ENCODE results near the gene CD14.
A peak's percentile ranks its signal among the peaks of the same experiment; 100 is the strongest.

Gene CD14

DNA sequence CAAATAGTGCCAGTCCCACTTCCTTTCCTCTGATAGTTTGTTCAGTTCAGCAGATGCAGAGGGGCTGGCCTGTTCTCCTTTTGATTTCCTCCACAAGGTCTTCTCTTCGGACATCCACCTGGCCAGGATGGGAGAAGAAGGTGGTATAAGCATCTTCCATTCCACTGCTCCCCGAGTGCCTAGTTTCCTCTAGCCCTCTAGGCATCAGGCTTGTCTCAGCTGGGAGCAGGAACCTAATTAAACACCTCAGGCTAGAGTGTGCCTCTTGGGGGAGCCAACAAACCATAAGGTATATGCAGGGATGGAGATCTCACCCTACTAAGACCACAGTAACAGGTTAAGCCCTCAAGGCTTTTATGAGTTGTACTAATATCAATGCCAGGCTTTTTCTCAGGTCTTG lies 41.2 kb upstream of the CD14 start:
- Histone ChIP-seq H2BK15ac (ENCODE audit: low read depth, poor library complexity, severe bottlenecking) (no peak overlapping the region), H3K27me3 (ENCODE audit: control insufficient read depth in 1 of 2, insufficient read depth in 1 of 2, low read length in 2 of 2) (no peaks in the 10 kb centered on the region), H2AK5ac (ENCODE audit: low read length, severe bottlenecking) (no peak overlapping the region), H3K4ac (ENCODE audit: low read depth in 1 of 2, low read length in 2 of 2) (no peak overlapping the region), H2BK5ac (ENCODE audit: low read depth, low read length, poor library complexity, severe bottlenecking) (no peak overlapping the region), H2BK120ac (ENCODE audit: low read depth, low read length) (no peak overlapping the region), H4K91ac (ENCODE audit: low read length) (no peak overlapping the region), H3K18ac (ENCODE audit: low read depth in 1 of 2, low read length in 2 of 2) (no peak overlapping the region), H3K9me3 (ENCODE audit: control insufficient read depth, low read length) (no peaks in the 10 kb centered on the region), H3K14ac (ENCODE audit: low read length in 2 of 2) (no peak overlapping the region), H3K4me3 (ENCODE audit: insufficient read depth in 1 of 2, low read depth in 1 of 2, low read length in 2 of 2) (no peak overlapping the region), H4K8ac (ENCODE audit: low read length) (no peak overlapping the region), H3K23ac (ENCODE audit: low read length in 2 of 2) (no peak overlapping the region), H3K79me1 (replicated peaks; ENCODE audit: low read length, poor library complexity, severe bottlenecking) (peaks cover 19% of the 10 kb centered on the region), H3K4me2 (ENCODE audit: low read length, poor library complexity, severe bottlenecking) (no peak overlapping the region), H3K27ac (ENCODE audit: low read length, poor library complexity, severe bottlenecking) (no peak overlapping the region), H3K9ac (ENCODE audit: low read length) (no peak overlapping the region), H3K4me1 (ENCODE audit: control insufficient read depth, insufficient read depth, low read depth, low read length) (no peaks in the 10 kb centered on the region), H2BK12ac (ENCODE audit: low read length in 2 of 2) (no peak overlapping the region), H2AFZ (ENCODE audit: low read depth, low read length) (no peak overlapping the region), H3K36me3 (ENCODE audit: control insufficient read depth in 1 of 2, insufficient read depth in 2 of 2, low read depth in 1 of 2, low read length in 2 of 2) (peaks cover 77 to 85% of the 10 kb centered on the region in 2 experiments)
- DNase-seq, result no peak
- WGBS, result 100% methylated on average over 2 of the region's 2 CpGs

DNA sequence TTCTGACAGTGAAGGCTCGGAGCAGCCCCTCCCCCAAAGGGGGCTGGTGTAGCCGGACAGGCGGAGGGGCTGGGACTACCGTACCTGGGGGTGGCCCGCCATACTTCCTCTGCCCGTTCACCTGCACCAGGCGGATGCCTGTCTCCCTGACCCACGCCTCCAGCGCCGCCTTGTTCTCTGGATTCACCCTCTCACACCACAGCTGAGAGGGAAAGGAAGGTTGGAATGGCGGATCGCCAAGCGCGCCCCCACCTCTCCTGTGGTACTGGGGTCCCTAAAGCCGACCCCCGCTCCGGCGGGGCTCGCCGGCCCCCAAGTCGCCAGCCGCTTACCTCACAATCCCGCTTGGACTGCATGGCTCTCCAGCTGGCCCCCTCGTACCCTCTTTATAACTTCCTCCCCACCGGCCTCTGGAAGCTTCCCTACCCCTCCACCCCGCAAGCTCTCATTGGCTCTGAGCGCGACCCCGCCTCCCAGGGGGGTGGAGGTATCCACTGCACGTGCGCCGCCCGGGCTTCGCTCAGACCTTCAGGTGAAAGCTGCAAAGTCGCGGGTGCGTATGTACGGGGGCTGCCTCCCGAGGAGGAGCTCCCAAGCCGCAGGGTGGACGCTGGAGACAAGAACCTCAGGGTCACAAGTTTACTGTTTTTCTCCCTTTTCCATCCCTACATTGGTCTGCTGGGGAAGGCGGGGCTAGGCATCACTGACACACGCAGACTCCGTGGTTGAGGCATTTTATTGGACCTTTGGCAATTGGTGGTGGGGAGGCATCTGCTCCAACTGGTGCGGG lies 40.4 kb upstream of the CD14 start, which contains the start of gene DND1:
TSS of gene DND1 (minus strand) at position 390 of the 790 bp plus-strand sequence. CDS start at position 356, 34 bp downstream.
- no peak within 1 kb of the TSS for H3K4ac ChIP-seq (ENCODE audit: low read depth in 1 of 2, low read length in 2 of 2)
- peaks cover 24% of the 10 kb centered on the region for H3K79me1 ChIP-seq (replicated peaks; ENCODE audit: low read length, poor library complexity, severe bottlenecking)
- no peak within 1 kb of the TSS for H3K9ac ChIP-seq (ENCODE audit: low read length)
- no peak within 1 kb of the TSS for H4K8ac ChIP-seq (ENCODE audit: low read length)
- no peak within 1 kb of the TSS for H3K4me2 ChIP-seq (ENCODE audit: low read length, poor library complexity, severe bottlenecking)
- no peak within 1 kb of the TSS for H2BK15ac ChIP-seq (ENCODE audit: low read depth, poor library complexity, severe bottlenecking)
- 95% methylated on average over 41 of the region's 45 CpGs for WGBS
- H3K9me3 ChIP-seq (ENCODE audit: control insufficient read depth, low read length), result no peaks in the 10 kb centered on the region
- H2BK5ac ChIP-seq (ENCODE audit: low read depth, low read length, poor library complexity, severe bottlenecking), result no peak within 1 kb of the TSS
- no peak within 1 kb of the TSS for H3K4me3 ChIP-seq (ENCODE audit: insufficient read depth in 1 of 2, low read depth in 1 of 2, low read length in 2 of 2)
- peaks cover 80 to 87% of the 10 kb centered on the region in 2 experiments for H3K36me3 ChIP-seq (ENCODE audit: control insufficient read depth in 1 of 2, insufficient read depth in 2 of 2, low read depth in 1 of 2, low read length in 2 of 2)
- H2AK5ac ChIP-seq (ENCODE audit: low read length, severe bottlenecking), result no peak within 1 kb of the TSS
- H3K23ac ChIP-seq (ENCODE audit: low read length in 2 of 2), result no peak within 1 kb of the TSS
- no peak for DNase-seq
- H2BK12ac ChIP-seq (ENCODE audit: low read length in 2 of 2), result peak within 1 kb of the TSS in 1 of 2 experiments; percentile 24
- H3K27me3 ChIP-seq (ENCODE audit: control insufficient read depth in 1 of 2, insufficient read depth in 1 of 2, low read length in 2 of 2), result no peaks in the 10 kb centered on the region
- no peak within 1 kb of the TSS for H2BK120ac ChIP-seq (ENCODE audit: low read depth, low read length)
- H3K14ac ChIP-seq (ENCODE audit: low read length in 2 of 2), result no peak within 1 kb of the TSS
- H2AFZ ChIP-seq (ENCODE audit: low read depth, low read length), result no peak within 1 kb of the TSS
- H3K27ac ChIP-seq (ENCODE audit: low read length, poor library complexity, severe bottlenecking), result no peak within 1 kb of the TSS
- no peak within 1 kb of the TSS for H3K18ac ChIP-seq (ENCODE audit: low read depth in 1 of 2, low read length in 2 of 2)
- H3K4me1 ChIP-seq (ENCODE audit: control insufficient read depth, insufficient read depth, low read depth, low read length), result no peaks in the 10 kb centered on the region
- peak within 1 kb of the TSS; percentile 56 for H4K91ac ChIP-seq (ENCODE audit: low read length)

DNA sequence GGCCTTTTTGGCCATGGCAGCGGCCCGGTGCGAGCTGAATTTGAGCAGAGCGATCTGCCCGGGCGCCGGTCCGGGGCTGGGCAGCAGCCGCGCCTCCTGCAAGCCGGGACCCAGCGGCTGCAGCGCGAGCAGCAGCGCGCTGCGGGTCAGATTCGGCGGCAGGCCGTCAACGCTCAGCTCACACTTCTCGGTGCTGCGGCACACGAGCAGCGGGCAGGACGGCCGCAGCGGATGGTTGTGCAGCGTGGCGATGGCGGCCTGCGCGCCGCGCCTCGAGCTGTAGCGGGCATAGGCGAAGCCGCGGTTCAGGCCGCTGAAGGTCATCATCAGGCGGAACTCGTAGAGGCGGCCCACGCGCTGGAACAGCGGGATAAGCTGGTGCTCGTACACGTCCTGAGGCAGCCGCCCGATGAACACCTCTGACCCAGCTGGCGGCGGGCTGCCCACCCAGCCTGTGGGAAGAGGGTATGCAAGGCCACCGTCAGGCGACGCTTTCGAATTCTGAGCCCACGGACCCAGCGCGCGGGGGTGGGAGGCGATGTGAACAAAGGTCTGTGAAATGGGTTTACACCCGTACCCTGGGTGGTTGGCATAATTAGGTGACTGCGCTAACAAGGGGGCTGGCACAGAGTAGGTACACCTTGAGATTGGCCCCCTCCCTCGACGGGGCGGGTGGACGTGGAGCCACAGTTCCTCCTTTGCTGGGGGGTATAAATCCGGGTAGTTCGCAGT lies 39.6 kb upstream of the CD14 start:
- Histone ChIP-seq H3K9ac (ENCODE audit: low read length) (peak overlapping the region; percentile 26), H2AK5ac (ENCODE audit: low read length, severe bottlenecking) (no peak overlapping the region), H3K4me2 (ENCODE audit: low read length, poor library complexity, severe bottlenecking) (no peak overlapping the region), H3K14ac (ENCODE audit: low read length in 2 of 2) (no peak overlapping the region), H3K27ac (ENCODE audit: low read length, poor library complexity, severe bottlenecking) (no peak overlapping the region), H2BK12ac (ENCODE audit: low read length in 2 of 2) (no peak overlapping the region), H3K9me3 (ENCODE audit: control insufficient read depth, low read length) (no peaks in the 10 kb centered on the region), H3K23ac (ENCODE audit: low read length in 2 of 2) (no peak overlapping the region), H2BK120ac (ENCODE audit: low read depth, low read length) (no peak overlapping the region), H4K8ac (ENCODE audit: low read length) (no peak overlapping the region), H2BK15ac (ENCODE audit: low read depth, poor library complexity, severe bottlenecking) (no peak overlapping the region), H2AFZ (ENCODE audit: low read depth, low read length) (no peak overlapping the region), H3K79me1 (replicated peaks; ENCODE audit: low read length, poor library complexity, severe bottlenecking) (peaks cover 26% of the 10 kb centered on the region), H2BK5ac (ENCODE audit: low read depth, low read length, poor library complexity, severe bottlenecking) (no peak overlapping the region), H4K91ac (ENCODE audit: low read length) (peak overlapping the region; percentile 56), H3K36me3 (ENCODE audit: control insufficient read depth in 1 of 2, insufficient read depth in 2 of 2, low read depth in 1 of 2, low read length in 2 of 2) (peaks cover 82 to 87% of the 10 kb centered on the region in 2 experiments), H3K27me3 (ENCODE audit: control insufficient read depth in 1 of 2, insufficient read depth in 1 of 2, low read length in 2 of 2) (no peaks in the 10 kb centered on the region), H3K4me3 (ENCODE audit: insufficient read depth in 1 of 2, low read depth in 1 of 2, low read length in 2 of 2) (no peak overlapping the region), H3K18ac (ENCODE audit: low read depth in 1 of 2, low read length in 2 of 2) (no peak overlapping the region), H3K4ac (ENCODE audit: low read depth in 1 of 2, low read length in 2 of 2) (no peak overlapping the region), H3K4me1 (ENCODE audit: control insufficient read depth, insufficient read depth, low read depth, low read length) (no peaks in the 10 kb centered on the region)
- 98% methylated on average over 70 of the region's 70 CpGs for WGBS
- DNase-seq, result peak; percentile 11

DNA sequence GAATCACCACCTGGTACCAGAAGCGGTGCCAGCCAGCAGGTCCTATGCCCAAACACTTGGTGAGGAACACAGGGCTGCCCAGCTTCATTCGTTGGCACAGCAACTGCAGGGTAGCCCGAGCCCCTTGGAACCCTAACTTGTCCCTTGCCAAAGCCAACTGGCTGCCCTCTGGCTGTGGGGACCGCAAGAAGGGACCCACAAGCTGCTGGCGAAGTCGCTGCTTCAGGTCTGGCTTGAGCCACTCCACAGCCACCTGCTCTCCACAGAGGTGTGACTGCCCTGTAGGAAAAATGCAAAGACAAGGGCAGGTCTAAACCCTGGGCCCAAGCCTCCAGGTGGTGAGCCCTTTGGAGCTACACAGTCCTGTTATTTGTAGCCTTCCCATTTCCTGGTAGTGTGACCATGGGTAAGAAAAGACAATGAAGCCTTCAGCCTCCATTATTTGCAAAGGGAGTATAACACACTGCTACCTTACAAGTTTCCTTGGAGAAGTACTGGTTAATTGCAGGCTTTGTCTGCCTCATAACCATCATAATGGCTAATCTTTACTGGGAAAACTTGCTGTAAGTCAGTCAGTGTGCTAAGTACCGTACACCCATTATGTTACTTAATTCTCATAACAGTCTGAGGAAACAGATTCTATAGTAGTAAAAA lies 38.6 kb upstream of the CD14 start:
- Histone ChIP-seq H2AK5ac (ENCODE audit: low read length, severe bottlenecking) (no peak overlapping the region), H2BK15ac (ENCODE audit: low read depth, poor library complexity, severe bottlenecking) (no peak overlapping the region), H3K14ac (ENCODE audit: low read length in 2 of 2) (no peak overlapping the region), H2AFZ (ENCODE audit: low read depth, low read length) (no peak overlapping the region), H2BK5ac (ENCODE audit: low read depth, low read length, poor library complexity, severe bottlenecking) (no peak overlapping the region), H3K4me3 (ENCODE audit: insufficient read depth in 1 of 2, low read depth in 1 of 2, low read length in 2 of 2) (no peak overlapping the region), H3K79me1 (replicated peaks; ENCODE audit: low read length, poor library complexity, severe bottlenecking) (peaks cover 26% of the 10 kb centered on the region), H3K23ac (ENCODE audit: low read length in 2 of 2) (no peak overlapping the region), H4K8ac (ENCODE audit: low read length) (no peak overlapping the region), H3K18ac (ENCODE audit: low read depth in 1 of 2, low read length in 2 of 2) (no peak overlapping the region), H3K27me3 (ENCODE audit: control insufficient read depth in 1 of 2, insufficient read depth in 1 of 2, low read length in 2 of 2) (no peaks in the 10 kb centered on the region), H3K4ac (ENCODE audit: low read depth in 1 of 2, low read length in 2 of 2) (no peak overlapping the region), H3K4me2 (ENCODE audit: low read length, poor library complexity, severe bottlenecking) (no peak overlapping the region), H2BK120ac (ENCODE audit: low read depth, low read length) (no peak overlapping the region), H4K91ac (ENCODE audit: low read length) (no peak overlapping the region), H3K36me3 (ENCODE audit: control insufficient read depth in 1 of 2, insufficient read depth in 2 of 2, low read depth in 1 of 2, low read length in 2 of 2) (peaks cover 72 to 87% of the 10 kb centered on the region in 2 experiments), H3K27ac (ENCODE audit: low read length, poor library complexity, severe bottlenecking) (no peak overlapping the region), H3K4me1 (ENCODE audit: control insufficient read depth, insufficient read depth, low read depth, low read length) (no peaks in the 10 kb centered on the region), H3K9me3 (ENCODE audit: control insufficient read depth, low read length) (no peaks in the 10 kb centered on the region), H2BK12ac (ENCODE audit: low read length in 2 of 2) (no peak overlapping the region), H3K9ac (ENCODE audit: low read length) (peak overlapping the region; percentile 26)
- DNase-seq, result no peak
- 95% methylated on average over 4 of the region's 7 CpGs for WGBS

Data from mesenchymal stem cell (in vitro differentiated cells and primary cell).